HG02763 (cell line): ENCODE measurements around the gene SERPIND1.

Source experiments
- ATAC-seq: cut with Tn5 transposase; IDR thresholded peaks from one replicate; pipeline ENCODE4 v1.9.1; 2021; ENCODE audit warnings: mild to moderate bottlenecking, moderate library complexity; ENCODE audit not compliant: unreplicated experiment

Gene SERPIND1

GRCh38 chr22:20771918-20772625, 1.8 kb upstream of the SERPIND1 start:
- no peak for ATAC-seq

- no peak for ATAC-seq
Measured at GRCh38 chr22:20774882-20775281, 969 bp downstream of the SERPIND1 start.

- no peak for ATAC-seq
Measured at GRCh38 chr22:20775342-20775895, 1.5 kb downstream of the SERPIND1 start.

- ATAC-seq = no peak
Measured at GRCh38 chr22:20776624-20777405, 2.9 kb downstream of the SERPIND1 start.

GRCh38 chr22:20777420-20778177, 3.7 kb downstream of the SERPIND1 start:
- ATAC-seq = no peak

GRCh38 chr22:20779014-20779817, 5.3 kb downstream of the SERPIND1 start:
- no peak for ATAC-seq

GRCh38 chr22:20779818-20780158, 5.9 kb downstream of the SERPIND1 start:
- no peak for ATAC-seq

GRCh38 chr22:20781272-20781990, 7.5 kb downstream of the SERPIND1 start:
- ATAC-seq = no peak

GRCh38 chr22:20782083-20782482, 8.2 kb downstream of the SERPIND1 start:
- no peak for ATAC-seq

GRCh38 chr22:20782596-20783299, 8.8 kb downstream of the SERPIND1 start:
- ATAC-seq = no peak

- no peak for ATAC-seq
Measured at GRCh38 chr22:20783300-20783673, 9.4 kb downstream of the SERPIND1 start.

- no peak for ATAC-seq
Measured at GRCh38 chr22:20783844-20784723, 10.2 kb downstream of the SERPIND1 start.

GRCh38 chr22:20785415-20785814, 11.5 kb downstream of the SERPIND1 start:
- no peak for ATAC-seq

GRCh38 chr22:20786048-20786447, 12.1 kb downstream of the SERPIND1 start:
- ATAC-seq = no peak

GRCh38 chr22:20786536-20786979, 12.6 kb downstream of the SERPIND1 start:
- ATAC-seq = no peak

- no peak for ATAC-seq
Measured at GRCh38 chr22:20787223-20787622, 13.3 kb downstream of the SERPIND1 start.

GRCh38 chr22:20787746-20788626, 14.1 kb downstream of the SERPIND1 start:
- ATAC-seq = no peak
